Osteocyte (in vitro differentiated cells): Measurements from ENCODE around the gene PHACTR3. TPM values are rescaled to one million over a fixed set of nuclear protein-coding genes. Genes with fewer than 3 reads are reported as not detected.

ENCODE experiments used
- DNase-seq: peaks from one replicate; pipeline ENCODE4 v3.0.0; 2021; ENCODE audit warnings: mixed read lengths; ENCODE audit not compliant: unreplicated experiment; ENCODE audit errors: extremely low spot score
- H3K27ac Mint-ChIP-seq: one replicate; pipeline ENCODE4 v1.8.0; 2021; ENCODE audit warnings: mild to moderate bottlenecking, mixed read lengths; ENCODE audit not compliant: unreplicated experiment
- H3K27me3 Mint-ChIP-seq: one replicate; pipeline ENCODE4 v1.8.0; 2021; ENCODE audit warnings: mixed read lengths; ENCODE audit not compliant: unreplicated experiment
- H3K36me3 Mint-ChIP-seq: one replicate; pipeline ENCODE4 v1.8.0; 2021; ENCODE audit warnings: mixed read lengths; ENCODE audit not compliant: unreplicated experiment
- H3K4me1 Mint-ChIP-seq: one replicate; pipeline ENCODE4 v1.8.0; 2021; ENCODE audit warnings: mixed read lengths; ENCODE audit not compliant: unreplicated experiment
- H3K4me3 Mint-ChIP-seq: one replicate; pipeline ENCODE4 v1.8.0; 2021; ENCODE audit warnings: mild to moderate bottlenecking, moderate library complexity, mixed read lengths; ENCODE audit not compliant: unreplicated experiment
- H3K9me3 Mint-ChIP-seq: one replicate; pipeline ENCODE4 v1.8.0; 2021; ENCODE audit warnings: mixed read lengths; ENCODE audit not compliant: unreplicated experiment
- CTCF ChIP-seq: fragments of 200-600 bp; sonication (generic); IDR thresholded peaks from 2 replicates; pipeline ENCODE4 v1.5.0; 2021; ENCODE audit warnings: antibody characterized with exemption, mild to moderate bottlenecking, moderate library complexity
- total RNA-seq: library from RNA; stranded (reverse); gene quantifications from 2 replicates; pipeline ENCODE4 v1.2.1, GENCODE V29; 2021

PHACTR3 gene
- total RNA-seq, 1 donor from 2014 or later: not detected

GRCh38 chr20:59802471-59803221 is 198.3 kb downstream of the PHACTR3 start:
- H3K27ac Mint-ChIP-seq: no peak overlapping the region
- DNase-seq: peak; percentile 71
- H3K36me3 Mint-ChIP-seq: no peaks in the 10 kb centered on the region
- no peak overlapping the region for H3K4me3 Mint-ChIP-seq
- H3K9me3 Mint-ChIP-seq: peaks cover 27% of the 10 kb centered on the region
- H3K4me1 Mint-ChIP-seq: no peaks in the 10 kb centered on the region
- no peaks in the 10 kb centered on the region for H3K27me3 Mint-ChIP-seq
- TF ChIP-seq CTCF: no peak

GRCh38 chr20:59804347-59804746 is 200.0 kb downstream of the PHACTR3 start:
- Mint-ChIP-seq H3K4me1 (no peaks in the 10 kb centered on the region), H3K9me3 (peaks cover 23% of the 10 kb centered on the region), H3K27me3 (no peaks in the 10 kb centered on the region), H3K36me3 (no peaks in the 10 kb centered on the region), H3K4me3 (no peak overlapping the region), H3K27ac (no peak overlapping the region)
- TF ChIP-seq CTCF: no peak
- DNase-seq: no peak

GRCh38 chr20:59804871-59805665 is 200.7 kb downstream of the PHACTR3 start:
- peaks cover 20% of the 10 kb centered on the region for H3K9me3 Mint-ChIP-seq
- no peaks in the 10 kb centered on the region for H3K36me3 Mint-ChIP-seq
- H3K4me1 Mint-ChIP-seq: no peaks in the 10 kb centered on the region
- no peak overlapping the region for H3K4me3 Mint-ChIP-seq
- no peak for TF ChIP-seq CTCF
- peak; percentile 57 for DNase-seq
- H3K27me3 Mint-ChIP-seq: no peaks in the 10 kb centered on the region
- no peak overlapping the region for H3K27ac Mint-ChIP-seq

- H3K36me3 Mint-ChIP-seq: no peaks in the 10 kb centered on the region
- TF ChIP-seq CTCF: no peak
- no peak overlapping the region for H3K4me3 Mint-ChIP-seq
- peak; percentile 75 for DNase-seq
- no peak overlapping the region for H3K27ac Mint-ChIP-seq
- no peaks in the 10 kb centered on the region for H3K27me3 Mint-ChIP-seq
- H3K4me1 Mint-ChIP-seq: no peaks in the 10 kb centered on the region
- H3K9me3 Mint-ChIP-seq: peaks cover 11% of the 10 kb centered on the region
Observed at GRCh38 chr20:59805786-59806577, 201.6 kb downstream of the PHACTR3 start.
